Activated T-helper 1 cell treated with anti-CD3 and anti-CD28 coated beads, Interleukin-2, amount 50 U/mL, for 16 hours (primary cell): ENCODE measurements around the gene CCDC137.

Experiments
- DNase-seq, 2 donors: peaks; one replicate each; pipeline ENCODE4 v3.0.0-alpha.2; 2020; ENCODE audit warnings: low read depth in 1 of 2, low spot score in 1 of 2

Gene CCDC137

GRCh38 chr17:81714412-81715106 lies 48.0 kb downstream of the CCDC137 start:
- DNase-seq = no peak

- no peak for DNase-seq
These were observed 48.8 kb downstream of the CCDC137 start for GRCh38 chr17:81715107-81715871.

GRCh38 chr17:81715872-81716673 lies 49.5 kb downstream of the CCDC137 start:
- DNase-seq = no peak

- no peak for DNase-seq
These were observed 50.1 kb downstream of the CCDC137 start for GRCh38 chr17:81716674-81716996.

- no peak for DNase-seq
These were observed 50.7 kb downstream of the CCDC137 start for GRCh38 chr17:81717049-81717765.

- no peak for DNase-seq
These were observed 51.2 kb downstream of the CCDC137 start for GRCh38 chr17:81717766-81718089.

GRCh38 chr17:81719410-81720266 lies 53.1 kb downstream of the CCDC137 start:
- DNase-seq = no peak

GRCh38 chr17:81720267-81721071 lies 53.9 kb downstream of the CCDC137 start:
- DNase-seq = no peak

GRCh38 chr17:81722184-81723120 lies 55.9 kb downstream of the CCDC137 start:
- no peak for DNase-seq
